Mesendoderm (in vitro differentiated cells): ENCODE data around the gene PEAR1.

ENCODE experiments used
- DNase-seq: peaks from one replicate; pipeline ENCODE4 v3.0.0; 2013
- H2AK5ac ChIP-seq: 2 replicates; pipeline ENCODE4 v1.6.1; 2013; ENCODE audit warnings: low read length, inconsistent platforms
- H2BK120ac ChIP-seq: 2 replicates; pipeline ENCODE4 v1.6.1; 2013; ENCODE audit warnings: low read depth, mild to moderate bottlenecking, low read length, moderate library complexity, mixed read lengths
- H2BK15ac ChIP-seq: replicated peaks from 2 replicates; pipeline ENCODE4 v1.6.1; 2013; ENCODE audit warnings: low read depth, mild to moderate bottlenecking, moderate library complexity
- H2BK5ac ChIP-seq: 2 replicates; pipeline ENCODE4 v1.6.1; 2013; ENCODE audit warnings: low read length, inconsistent platforms
- H3K18ac ChIP-seq: 2 replicates; pipeline ENCODE4 v1.6.1; 2013; ENCODE audit warnings: mild to moderate bottlenecking, low read length, mixed read lengths
- H3K23ac ChIP-seq: one replicate; pipeline ENCODE4 v1.6.1; 2013; ENCODE audit warnings: low read length
- H3K27ac ChIP-seq: 2 replicates; pipeline ENCODE4 v1.5.1; 2013; ENCODE audit warnings: low read depth, mild to moderate bottlenecking, inconsistent platforms, low read length, moderate library complexity
- H3K27me3 ChIP-seq: 2 replicates; pipeline ENCODE4 v1.6.1; 2013; ENCODE audit warnings: low read length, control low read depth, mild to moderate bottlenecking, inconsistent platforms; ENCODE audit not compliant: insufficient read depth, poor library complexity
- H3K36me3 ChIP-seq: 2 replicates; pipeline ENCODE4 v1.6.1; 2013; ENCODE audit warnings: low read length, inconsistent platforms; ENCODE audit not compliant: control insufficient read depth, insufficient read depth
- H3K4ac ChIP-seq: one replicate; pipeline ENCODE4 v1.6.1; 2013; ENCODE audit warnings: low read depth, mild to moderate bottlenecking, low read length, moderate library complexity
- H3K4me1 ChIP-seq: 2 replicates; pipeline ENCODE4 v1.6.1; 2013; ENCODE audit warnings: low read depth, low read length, inconsistent platforms; ENCODE audit not compliant: control insufficient read depth
- H3K4me2 ChIP-seq: 2 replicates; pipeline ENCODE4 v1.6.1; 2013; ENCODE audit warnings: low read length
- H3K4me3 ChIP-seq: 2 replicates; pipeline ENCODE4 v1.5.1; 2013; ENCODE audit warnings: mild to moderate bottlenecking, low read length
- H3K56ac ChIP-seq: one replicate; pipeline ENCODE4 v1.6.1; 2013; ENCODE audit warnings: low read length
- H3K79me1 ChIP-seq: 2 replicates; pipeline ENCODE4 v1.6.1; 2013; ENCODE audit warnings: low read length, inconsistent platforms
- H3K79me2 ChIP-seq: 2 replicates; pipeline ENCODE4 v1.6.1; 2013; ENCODE audit warnings: mild to moderate bottlenecking, low read length; ENCODE audit not compliant: control insufficient read depth, insufficient read depth
- H3K9ac ChIP-seq: 2 replicates; pipeline ENCODE4 v1.6.1; 2013; ENCODE audit warnings: low read length, inconsistent platforms
- H4K5ac ChIP-seq: one replicate; pipeline ENCODE4 v1.6.1; 2013; ENCODE audit warnings: low read length
- H4K8ac ChIP-seq: one replicate; pipeline ENCODE4 v1.6.1; 2013; ENCODE audit warnings: low read depth, mild to moderate bottlenecking, control low read depth, low read length, moderate library complexity
- WGBS: extraction: QIAGEN DNeasy Blood & Tissue Kit; methylation state at CpG from one replicate; pipeline ENCODE4 v1.1.7; 2013; ENCODE audit warnings: low lambda C conversion rate, missing lambda C conversion rate; ENCODE audit not compliant: insufficient coverage; ENCODE audit errors: extremely low coverage; 5-methylcytosine and 5-hydroxymethylcytosine counted together

The PEAR1 gene

DNA sequence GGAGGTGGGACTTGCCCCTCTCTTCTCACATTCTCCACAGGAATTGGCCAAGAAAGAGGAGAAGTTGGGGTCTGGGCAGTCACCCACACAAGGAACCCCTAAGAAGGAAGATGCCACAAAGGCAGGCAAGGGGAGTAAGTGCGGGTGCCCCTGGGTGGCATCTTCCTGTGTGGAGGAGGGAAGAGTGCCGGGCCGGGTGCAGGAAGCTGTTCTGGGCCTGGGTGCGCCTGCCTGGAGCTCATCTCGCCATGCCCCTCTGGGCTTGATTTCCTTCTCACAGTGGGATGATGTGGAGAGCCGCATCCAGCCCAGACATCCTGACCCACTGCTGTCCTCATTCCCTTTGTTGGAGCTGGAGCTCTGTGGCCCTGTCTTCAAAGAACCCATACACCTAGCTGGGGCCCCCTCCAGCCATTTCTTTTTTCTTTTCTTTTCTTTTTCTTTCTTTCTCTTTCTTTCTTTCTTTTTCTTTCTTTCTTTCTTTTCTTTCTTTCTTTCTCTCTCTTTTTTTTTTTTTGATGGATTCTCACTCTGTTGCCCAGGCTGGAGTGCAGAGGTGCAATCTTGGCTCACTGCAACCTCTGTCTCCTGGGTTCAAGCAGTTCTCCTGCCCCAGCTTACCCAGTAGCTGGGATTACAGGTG lies 36.2 kb downstream of the PEAR1 start:
- Histone ChIP-seq H3K27me3 (peaks cover 21% of the 10 kb centered on the region), H3K79me1 (no peaks in the 10 kb centered on the region), H3K4me1 (no peaks in the 10 kb centered on the region), H3K4ac (no peak overlapping the region), H3K79me2 (no peaks in the 10 kb centered on the region), H4K5ac (no peak overlapping the region), H3K36me3 (no peaks in the 10 kb centered on the region), H2BK120ac (no peak overlapping the region), H3K18ac (no peak overlapping the region), H2BK15ac (no peak overlapping the region), H4K8ac (no peak overlapping the region), H3K4me3 (no peak overlapping the region), H2AK5ac (no peak overlapping the region), H3K23ac (no peak overlapping the region), H3K27ac (no peak overlapping the region), H2BK5ac (no peak overlapping the region), H3K9ac (no peak overlapping the region), H3K4me2 (no peak overlapping the region), H3K56ac (no peak overlapping the region)
- DNase-seq, result no peak
- WGBS, result no CpG with 5 or more reads among the region's 6 CpGs

DNA sequence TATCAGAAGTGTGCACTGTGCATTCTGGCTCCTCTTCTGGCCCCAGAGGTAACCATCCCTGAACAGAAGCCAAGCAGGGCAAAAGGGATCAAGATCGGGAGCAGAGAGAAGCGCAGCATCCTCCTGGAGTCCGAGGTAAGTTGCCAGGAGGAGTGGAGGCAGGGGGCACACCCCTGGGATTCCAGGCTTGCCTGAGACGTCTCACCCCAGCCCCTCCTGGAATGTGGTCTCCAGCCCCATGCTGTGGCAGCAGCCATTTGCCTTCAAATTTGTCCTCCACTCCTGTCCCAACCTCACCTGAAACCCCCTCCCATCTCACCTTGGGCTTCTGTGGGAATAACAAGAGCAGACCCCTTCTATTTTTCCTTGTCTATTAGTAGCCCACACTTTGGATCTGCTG lies 37.0 kb downstream of the PEAR1 start:
- Histone ChIP-seq H2BK120ac (no peak overlapping the region), H3K4me3 (no peak overlapping the region), H3K4me1 (no peaks in the 10 kb centered on the region), H2AK5ac (no peak overlapping the region), H3K4me2 (no peak overlapping the region), H3K79me2 (no peaks in the 10 kb centered on the region), H3K18ac (no peak overlapping the region), H3K4ac (no peak overlapping the region), H3K79me1 (no peaks in the 10 kb centered on the region), H3K27me3 (peaks cover 13% of the 10 kb centered on the region), H3K9ac (no peak overlapping the region), H3K23ac (no peak overlapping the region), H3K36me3 (no peaks in the 10 kb centered on the region), H2BK5ac (no peak overlapping the region), H3K56ac (no peak overlapping the region), H4K5ac (no peak overlapping the region), H3K27ac (no peak overlapping the region), H2BK15ac (no peak overlapping the region), H4K8ac (no peak overlapping the region)
- WGBS, result no CpG with 5 or more reads among the region's 4 CpGs
- no peak for DNase-seq

DNA sequence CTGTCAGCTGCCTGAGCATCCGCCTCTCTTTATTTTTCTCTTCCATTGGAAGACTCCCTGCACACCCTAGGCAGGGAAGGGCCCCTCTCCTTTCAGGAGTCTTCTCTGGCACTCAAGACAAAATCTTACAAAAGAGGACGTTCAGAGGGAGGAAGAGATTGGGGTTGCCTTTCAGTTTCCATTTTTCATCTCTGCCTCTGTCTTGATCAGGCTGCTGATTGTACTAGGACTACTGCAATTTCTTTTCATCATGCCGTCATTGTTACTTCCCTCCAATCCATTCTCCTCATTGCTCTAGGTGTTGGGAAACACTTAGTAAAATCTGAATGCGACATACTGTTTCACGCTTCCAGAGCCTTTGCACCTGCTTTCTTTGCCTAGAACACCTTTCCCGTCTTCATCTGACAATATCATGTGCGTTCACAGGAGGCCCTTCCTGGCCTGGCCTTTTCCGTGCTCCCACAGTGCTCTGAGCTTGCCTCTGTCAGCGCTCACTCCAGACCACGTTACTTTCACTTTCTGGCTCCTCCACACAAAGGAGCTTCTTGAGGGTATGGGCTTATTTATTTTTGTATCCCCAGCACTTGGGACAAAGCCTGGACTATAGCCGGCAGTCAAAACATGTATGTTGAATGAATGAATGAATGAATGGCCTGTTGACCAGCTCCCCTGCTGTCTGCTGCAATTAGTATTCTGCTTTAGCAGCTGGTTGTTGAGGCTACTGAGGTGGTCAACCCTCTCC lies 37.9 kb downstream of the PEAR1 start:
- no peak overlapping the region for H3K27ac ChIP-seq
- H3K4me2 ChIP-seq, result no peak overlapping the region
- no peak overlapping the region for H3K56ac ChIP-seq
- H3K36me3 ChIP-seq, result peaks cover 2% of the 10 kb centered on the region
- H4K5ac ChIP-seq, result no peak overlapping the region
- H3K4me3 ChIP-seq, result no peak overlapping the region
- no peaks in the 10 kb centered on the region for H3K4me1 ChIP-seq
- H3K27me3 ChIP-seq, result peaks cover 6% of the 10 kb centered on the region
- H3K79me2 ChIP-seq, result no peaks in the 10 kb centered on the region
- no peak overlapping the region for H4K8ac ChIP-seq
- H2BK120ac ChIP-seq, result no peak overlapping the region
- no peak overlapping the region for H2AK5ac ChIP-seq
- H3K23ac ChIP-seq, result no peak overlapping the region
- no peak for DNase-seq
- no peaks in the 10 kb centered on the region for H3K79me1 ChIP-seq
- no peak overlapping the region for H2BK15ac ChIP-seq
- H2BK5ac ChIP-seq, result no peak overlapping the region
- no peak overlapping the region for H3K4ac ChIP-seq
- no peak overlapping the region for H3K9ac ChIP-seq
- no CpG with 5 or more reads among the region's 11 CpGs for WGBS
- no peak overlapping the region for H3K18ac ChIP-seq

DNA sequence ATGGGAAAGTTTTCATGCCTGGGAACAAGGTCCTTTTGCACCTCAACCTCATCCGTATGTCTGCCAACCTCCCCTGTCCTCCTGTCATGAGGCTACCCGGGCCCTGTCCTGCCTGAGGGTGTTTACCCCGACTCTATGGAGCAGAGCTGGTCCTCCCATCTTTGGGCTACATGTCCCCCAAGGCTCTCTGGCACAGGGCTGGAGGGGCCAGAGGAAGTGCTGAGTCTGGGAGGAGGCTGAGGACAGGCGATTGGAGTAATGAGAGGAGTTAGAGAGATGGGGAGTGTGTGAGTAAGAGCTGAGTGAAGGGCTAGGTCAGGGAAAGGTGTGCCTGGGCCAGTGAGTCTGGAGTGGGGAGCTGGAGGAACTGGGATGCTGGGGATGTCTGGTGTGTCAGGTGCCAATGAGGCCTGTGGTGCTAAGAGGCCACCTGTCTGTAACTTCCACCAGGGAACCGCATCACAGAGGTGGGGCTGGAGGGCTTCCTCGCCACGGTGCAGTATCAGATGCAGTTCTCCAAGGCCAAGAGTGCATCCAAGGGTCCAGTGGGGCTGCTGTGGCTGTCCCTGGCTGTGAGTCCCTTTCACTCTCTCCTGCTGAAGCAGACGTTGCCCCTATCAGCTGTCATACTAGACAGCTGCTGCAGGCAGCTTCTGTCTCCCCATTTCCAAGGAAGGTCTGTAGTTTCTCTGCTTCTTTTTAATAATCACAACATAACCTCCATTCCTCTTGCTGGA lies 38.6 kb downstream of the PEAR1 start:
- no peak overlapping the region for H2BK120ac ChIP-seq
- no peak overlapping the region for H3K4me2 ChIP-seq
- WGBS, result no CpG with 5 or more reads among the region's 8 CpGs
- no peak overlapping the region for H3K4ac ChIP-seq
- H3K79me2 ChIP-seq, result no peaks in the 10 kb centered on the region
- H3K56ac ChIP-seq, result no peak overlapping the region
- no peak overlapping the region for H4K5ac ChIP-seq
- H2BK5ac ChIP-seq, result no peak overlapping the region
- no peak for DNase-seq
- no peak overlapping the region for H3K4me3 ChIP-seq
- H3K4me1 ChIP-seq, result no peaks in the 10 kb centered on the region
- H3K9ac ChIP-seq, result no peak overlapping the region
- no peak overlapping the region for H3K23ac ChIP-seq
- H2AK5ac ChIP-seq, result no peak overlapping the region
- no peak overlapping the region for H4K8ac ChIP-seq
- peaks cover 2% of the 10 kb centered on the region for H3K36me3 ChIP-seq
- H3K18ac ChIP-seq, result no peak overlapping the region
- H3K27me3 ChIP-seq, result peaks cover 1% of the 10 kb centered on the region
- H2BK15ac ChIP-seq, result no peak overlapping the region
- H3K79me1 ChIP-seq, result no peaks in the 10 kb centered on the region
- H3K27ac ChIP-seq, result no peak overlapping the region

DNA sequence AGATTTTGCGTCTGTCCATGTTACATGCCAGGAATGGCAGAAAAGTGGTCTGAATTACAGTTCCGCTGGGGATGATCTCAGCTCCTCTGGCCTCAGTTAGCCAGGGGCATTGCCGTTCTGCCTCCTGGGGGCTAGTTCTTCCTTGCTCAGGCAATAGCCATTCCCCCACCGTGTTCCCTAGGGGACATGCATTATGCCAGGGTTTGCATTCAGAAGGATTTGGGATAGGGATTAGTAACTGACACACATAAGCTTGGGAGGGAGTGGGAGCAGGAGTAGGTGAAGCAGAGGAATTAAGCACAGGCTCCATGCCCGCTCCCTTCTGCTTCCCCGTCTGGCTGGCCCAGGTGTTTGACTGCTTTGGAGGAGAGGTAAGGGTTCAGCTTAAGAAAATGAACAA lies 39.6 kb downstream of the PEAR1 start:
- no peaks in the 10 kb centered on the region for H3K79me2 ChIP-seq
- H4K8ac ChIP-seq, result no peak overlapping the region
- H3K4me2 ChIP-seq, result no peak overlapping the region
- WGBS, result no CpG with 5 or more reads among the region's 6 CpGs
- H3K23ac ChIP-seq, result no peak overlapping the region
- H3K36me3 ChIP-seq, result peaks cover 2% of the 10 kb centered on the region
- no peak overlapping the region for H2BK120ac ChIP-seq
- no peaks in the 10 kb centered on the region for H3K79me1 ChIP-seq
- no peak overlapping the region for H4K5ac ChIP-seq
- H2AK5ac ChIP-seq, result no peak overlapping the region
- H2BK5ac ChIP-seq, result no peak overlapping the region
- H3K27me3 ChIP-seq, result no peaks in the 10 kb centered on the region
- no peak overlapping the region for H2BK15ac ChIP-seq
- no peak for DNase-seq
- no peaks in the 10 kb centered on the region for H3K4me1 ChIP-seq
- no peak overlapping the region for H3K9ac ChIP-seq
- H3K4ac ChIP-seq, result no peak overlapping the region
- H3K27ac ChIP-seq, result no peak overlapping the region
- no peak overlapping the region for H3K18ac ChIP-seq
- no peak overlapping the region for H3K56ac ChIP-seq
- H3K4me3 ChIP-seq, result no peak overlapping the region
